IPS DF 4.7 (cell line): ENCODE results near the gene MACROD1.

Experiments
- DNase-seq: peaks from one replicate; pipeline ENCODE4 v3.0.0-alpha.2; 2013; ENCODE audit warnings: low spot score; ENCODE audit errors: extremely low read depth

The MACROD1 gene

GRCh38 chr11:64152841-64153691 is 12.8 kb downstream of the MACROD1 start:
- no peak for DNase-seq

- DNase-seq: no peak
Observed at GRCh38 chr11:64151337-64151736, 14.6 kb downstream of the MACROD1 start.

GRCh38 chr11:64150481-64151239 is 15.3 kb downstream of the MACROD1 start:
- no peak for DNase-seq

GRCh38 chr11:64150051-64150450 is 15.9 kb downstream of the MACROD1 start:
- DNase-seq: no peak

- DNase-seq: no peak
Observed at GRCh38 chr11:64148917-64149617, 16.8 kb downstream of the MACROD1 start.

GRCh38 chr11:64148226-64148916 is 17.5 kb downstream of the MACROD1 start:
- DNase-seq: no peak

GRCh38 chr11:64146036-64146955 is 19.6 kb downstream of the MACROD1 start:
- no peak for DNase-seq

GRCh38 chr11:64144587-64145472 is 21.1 kb downstream of the MACROD1 start:
- no peak for DNase-seq

GRCh38 chr11:64141081-64141783 is 24.7 kb downstream of the MACROD1 start:
- DNase-seq: no peak

- DNase-seq: no peak
Observed at GRCh38 chr11:64140082-64140481, 25.8 kb downstream of the MACROD1 start.

GRCh38 chr11:64139049-64139448 is 26.9 kb downstream of the MACROD1 start:
- DNase-seq: no peak

GRCh38 chr11:64138398-64138797 is 27.5 kb downstream of the MACROD1 start:
- DNase-seq: no peak

- DNase-seq: no peak
Observed at GRCh38 chr11:64136765-64137441, 29.0 kb downstream of the MACROD1 start.

- no peak for DNase-seq
Observed at GRCh38 chr11:64135711-64136110, 30.2 kb downstream of the MACROD1 start.

GRCh38 chr11:64134963-64135362 is 30.9 kb downstream of the MACROD1 start:
- no peak for DNase-seq

- DNase-seq: no peak
Observed at GRCh38 chr11:64132982-64133705, 32.8 kb downstream of the MACROD1 start.

GRCh38 chr11:64132191-64132771 is 33.6 kb downstream of the MACROD1 start:
- DNase-seq: no peak
